Right lobe of liver (tissue), 4 donors: ENCODE measurements around the gene CABYR.

Experiments
- CTCF ChIP-seq, 4 donors: fragments of 200-600 bp in 3 of 4; fragments of 450-650 bp in 1 of 4; IDR thresholded peaks; one replicate each; pipeline versions ENCODE4 v1.5.1 to v1.8.0; 2016 to 2022; ENCODE audit warnings: antibody characterized with exemption in 4 of 4, mild to moderate bottlenecking in 2 of 4
- POLR2A ChIP-seq: fragments of 450-650 bp; IDR thresholded peaks from one replicate; pipeline ENCODE4 v1.6.1; 2017; ENCODE audit warnings: antibody characterized with exemption, mild to moderate bottlenecking
- donor health status: DM: no; HTN: no; CAD: no.
- donor health status: DM: no; HTN: no; CAD: no.
- donor health status: DM: no; HTN: yes; CAD: no.

- peak; percentile 48 for TF ChIP-seq POLR2A
- TF ChIP-seq CTCF (IDR thresholded peaks at IDR 0.05) = no peak
Measured at GRCh38 chr18:24114924-24115549, 23.8 kb upstream of the CABYR start.
